Measurements from ENCODE around the gene RAB30. TPM values are rescaled to one million over a fixed set of nuclear protein-coding genes. Genes with fewer than 3 reads are reported as not detected.

Gene RAB30
- total and polyA plus RNA-seq, 2 experiments from 2014 or later, result 2.5 to 10.2 TPM

GRCh38 chr11:82996966-82997606 lies 74.6 kb downstream of the RAB30 start:
- no peak overlapping the region for H2AFZ ChIP-seq
- H3K9me3 ChIP-seq (ENCODE audit: low read depth), result no peaks in the 10 kb centered on the region
- H3K79me2 ChIP-seq, result no peaks in the 10 kb centered on the region
- DNase-seq (ENCODE audit: low spot score), result peak; percentile 73
- H3K4me2 ChIP-seq, result peak overlapping the region; percentile 32
- peaks cover 24% of the 10 kb centered on the region for H3K4me1 ChIP-seq (ENCODE audit: insufficient read depth)
- no peaks in the 10 kb centered on the region for H3K36me3 ChIP-seq (replicated peaks; ENCODE audit: insufficient read depth, low read depth)
- no peak overlapping the region for H3K4me3 ChIP-seq
- no peaks in the 10 kb centered on the region for H4K20me1 ChIP-seq (ENCODE audit: insufficient read depth, poor library complexity, severe bottlenecking)
- peak overlapping the region; percentile 81 for H3K27ac ChIP-seq
- H3K9me2 ChIP-seq (replicated peaks; ENCODE audit: insufficient read depth), result no peaks in the 10 kb centered on the region
- WGBS (ENCODE audit: low lambda C conversion rate, missing lambda C conversion rate), result 58% methylated on average over 14 of the region's 14 CpGs
- no peaks in the 10 kb centered on the region for H3K27me3 ChIP-seq
- TF ChIP-seq EZH2 (IDR thresholded peaks at IDR 0.05; ENCODE audit: borderline replicate concordance) (no peak), EZH2phosphoT487 (IDR thresholded peaks at IDR 0.05; ENCODE audit: low read depth, severe bottlenecking, unreplicated experiment) (no peak)
- TF ChIP-seq, protein P1, sequence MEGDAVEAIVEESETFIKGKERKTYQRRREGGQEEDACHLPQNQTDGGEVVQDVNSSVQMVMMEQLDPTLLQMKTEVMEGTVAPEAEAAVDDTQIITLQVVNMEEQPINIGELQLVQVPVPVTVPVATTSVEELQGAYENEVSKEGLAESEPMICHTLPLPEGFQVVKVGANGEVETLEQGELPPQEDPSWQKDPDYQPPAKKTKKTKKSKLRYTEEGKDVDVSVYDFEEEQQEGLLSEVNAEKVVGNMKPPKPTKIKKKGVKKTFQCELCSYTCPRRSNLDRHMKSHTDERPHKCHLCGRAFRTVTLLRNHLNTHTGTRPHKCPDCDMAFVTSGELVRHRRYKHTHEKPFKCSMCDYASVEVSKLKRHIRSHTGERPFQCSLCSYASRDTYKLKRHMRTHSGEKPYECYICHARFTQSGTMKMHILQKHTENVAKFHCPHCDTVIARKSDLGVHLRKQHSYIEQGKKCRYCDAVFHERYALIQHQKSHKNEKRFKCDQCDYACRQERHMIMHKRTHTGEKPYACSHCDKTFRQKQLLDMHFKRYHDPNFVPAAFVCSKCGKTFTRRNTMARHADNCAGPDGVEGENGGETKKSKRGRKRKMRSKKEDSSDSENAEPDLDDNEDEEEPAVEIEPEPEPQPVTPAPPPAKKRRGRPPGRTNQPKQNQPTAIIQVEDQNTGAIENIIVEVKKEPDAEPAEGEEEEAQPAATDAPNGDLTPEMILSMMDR (IDR thresholded peaks at IDR 0.05; ENCODE audit: poor library complexity), result no peak

GRCh38 chr11:82995754-82996398 lies 75.8 kb downstream of the RAB30 start:
- Histone ChIP-seq H3K9me2 (replicated peaks; ENCODE audit: insufficient read depth) (no peaks in the 10 kb centered on the region), H2AFZ (no peak overlapping the region), H3K4me3 (no peak overlapping the region), H3K27ac (peak overlapping the region; percentile 73), H3K4me2 (no peak overlapping the region), H3K79me2 (no peaks in the 10 kb centered on the region), H3K27me3 (no peaks in the 10 kb centered on the region), H4K20me1 (ENCODE audit: insufficient read depth, poor library complexity, severe bottlenecking) (no peaks in the 10 kb centered on the region), H3K9me3 (ENCODE audit: low read depth) (no peaks in the 10 kb centered on the region), H3K36me3 (replicated peaks; ENCODE audit: insufficient read depth, low read depth) (no peaks in the 10 kb centered on the region), H3K4me1 (ENCODE audit: insufficient read depth) (peaks cover 24% of the 10 kb centered on the region)
- no peak for TF ChIP-seq EZH2phosphoT487 (IDR thresholded peaks at IDR 0.05; ENCODE audit: low read depth, severe bottlenecking, unreplicated experiment)
- TF ChIP-seq, protein P1 (IDR thresholded peaks at IDR 0.05; ENCODE audit: poor library complexity), result no peak
- no peak for TF ChIP-seq EZH2 (IDR thresholded peaks at IDR 0.05; ENCODE audit: borderline replicate concordance)
- DNase-seq (ENCODE audit: low spot score), result no peak
- WGBS (ENCODE audit: low lambda C conversion rate, missing lambda C conversion rate), result 59% methylated on average over 4 of the region's 4 CpGs

GRCh38 chr11:82995235-82995634 lies 76.5 kb downstream of the RAB30 start:
- no peak for DNase-seq (ENCODE audit: low spot score)
- H3K4me1 ChIP-seq (ENCODE audit: insufficient read depth), result peaks cover 24% of the 10 kb centered on the region
- H3K4me3 ChIP-seq, result no peak overlapping the region
- no peaks in the 10 kb centered on the region for H3K79me2 ChIP-seq
- H3K9me3 ChIP-seq (ENCODE audit: low read depth), result no peaks in the 10 kb centered on the region
- H3K27ac ChIP-seq, result no peak overlapping the region
- WGBS (ENCODE audit: low lambda C conversion rate, missing lambda C conversion rate), result 51% methylated on average over 2 of the region's 2 CpGs
- no peaks in the 10 kb centered on the region for H3K9me2 ChIP-seq (replicated peaks; ENCODE audit: insufficient read depth)
- H4K20me1 ChIP-seq (ENCODE audit: insufficient read depth, poor library complexity, severe bottlenecking), result no peaks in the 10 kb centered on the region
- no peaks in the 10 kb centered on the region for H3K36me3 ChIP-seq (replicated peaks; ENCODE audit: insufficient read depth, low read depth)
- H3K4me2 ChIP-seq, result no peak overlapping the region
- TF ChIP-seq EZH2 (IDR thresholded peaks at IDR 0.05; ENCODE audit: borderline replicate concordance) (no peak), EZH2phosphoT487 (IDR thresholded peaks at IDR 0.05; ENCODE audit: low read depth, severe bottlenecking, unreplicated experiment) (no peak)
- TF ChIP-seq, protein P1 (IDR thresholded peaks at IDR 0.05; ENCODE audit: poor library complexity), result no peak
- H3K27me3 ChIP-seq, result no peaks in the 10 kb centered on the region
- no peak overlapping the region for H2AFZ ChIP-seq

Data from hepatocyte (in vitro differentiated cells).